H1 (cell line): ENCODE measurements around the gene SPG7. TPM values are rescaled to one million over a fixed set of nuclear protein-coding genes. Genes with fewer than 3 reads are reported as not detected.
"Not testable (repeated sequence)": the region's sequence is repeated elsewhere in the genome, so short reads cannot be mapped to it uniquely, and the experiment has no call there.

ENCODE experiments used
- CTCF ChIA-PET: fragments of 300-600 bp; sonication (Branson Sonifier 250); formaldehyde crosslinking; loops from one replicate; lab custom pipeline; 2021; ENCODE audit not compliant: partially characterized antibody; lab: Charles Lee
- POLR2A ChIA-PET: fragments of 300-600 bp; sonication (Branson Sonifier 250); formaldehyde crosslinking; loops from one replicate; lab custom pipeline; 2021; ENCODE audit warnings: inconsistent platforms; ENCODE audit not compliant: partially characterized antibody; lab: Charles Lee
- DNase-seq, 2 experiments: peaks; one replicate each; pipeline versions ENCODE4 v3.0.0 to v3.0.0-alpha.2; 2010 to 2022; ENCODE audit warnings: low spot score in 2 of 2, low read depth in 1 of 2, mixed read lengths in 1 of 2
- FAIRE-seq: peaks from 2 replicates; lab custom pipeline; 2011; peaks lifted over from hg19 to GRCh38; lab: Jason Lieb, UNC
- H2AFZ ChIP-seq: 2 replicates; pipeline ENCODE4 v1.8.1; 2012; ENCODE audit warnings: low read length, inconsistent platforms
- H2AK5ac ChIP-seq: 2 replicates; pipeline ENCODE4 v1.6.1; 2013; ENCODE audit warnings: low read depth, low read length
- H2BK120ac ChIP-seq: replicated peaks from 2 replicates; pipeline ENCODE3; 2013; ENCODE audit warnings: low read depth, low read length, inconsistent platforms
- H2BK12ac ChIP-seq: 2 replicates; pipeline ENCODE4 v1.6.1; 2013; ENCODE audit warnings: low read depth, low read length
- H2BK15ac ChIP-seq: 2 replicates; pipeline ENCODE4 v1.6.1; 2013; ENCODE audit warnings: low read length
- H2BK20ac ChIP-seq: 2 replicates; pipeline ENCODE4 v1.6.1; 2013; ENCODE audit warnings: low read length
- H2BK5ac ChIP-seq: 2 replicates; pipeline ENCODE4 v1.6.1; 2013; ENCODE audit warnings: low read depth, low read length
- H3K14ac ChIP-seq: 2 replicates; pipeline ENCODE4 v1.6.1; 2013; ENCODE audit warnings: inconsistent platforms; ENCODE audit not compliant: insufficient read length
- H3K18ac ChIP-seq: 2 replicates; pipeline ENCODE4 v1.6.1; 2013; ENCODE audit warnings: low read length; ENCODE audit errors: extremely low read depth
- H3K23ac ChIP-seq: 2 replicates; pipeline ENCODE4 v1.6.1; 2013; ENCODE audit warnings: inconsistent platforms; ENCODE audit not compliant: insufficient read length
- H3K23me2 ChIP-seq: 2 replicates; pipeline ENCODE4 v1.6.1; 2013; ENCODE audit warnings: low read depth, low read length
- H3K27ac ChIP-seq: 2 replicates; pipeline ENCODE4 v1.6.1; 2011; ENCODE audit warnings: low read depth, low read length, inconsistent platforms
- H3K27me3 ChIP-seq, 4 experiments: replicated peaks in 1 of 4; 1 replicate in 1 of 4; 2 replicates in 3 of 4; pipeline versions ENCODE4 v1.6.1 to v1.8.1; 2011 to 2013; ENCODE audit warnings: low read length in 3 of 4, mild to moderate bottlenecking in 3 of 4, inconsistent platforms in 2 of 4, mixed read lengths in 2 of 4, moderate library complexity in 1 of 4; ENCODE audit not compliant: control insufficient read depth in 3 of 4, insufficient read depth in 3 of 4; ENCODE audit errors: extremely low read depth in 1 of 4
- H3K36me3 ChIP-seq, 4 experiments: 2 replicates each; pipeline versions ENCODE4 v1.6.1 to v1.8.1; 2011 to 2013; ENCODE audit warnings: mild to moderate bottlenecking in 4 of 4, low read length in 3 of 4, moderate library complexity in 2 of 4, control low read depth in 1 of 4, inconsistent platforms in 1 of 4; ENCODE audit not compliant: insufficient read depth in 4 of 4, control insufficient read depth in 2 of 4
- H3K4ac ChIP-seq: replicated peaks from 2 replicates; pipeline ENCODE3; 2013; ENCODE audit warnings: low read length, low read depth, mixed read lengths, inconsistent platforms; ENCODE audit not compliant: insufficient read length
- H3K4me1 ChIP-seq, 4 experiments: replicated peaks in 1 of 4; 1 replicate in 1 of 4; 2 replicates in 3 of 4; pipeline versions ENCODE4 v1.6.1 to v1.8.1; 2011 to 2013; ENCODE audit warnings: low read length in 3 of 4, inconsistent platforms in 2 of 4, mixed read lengths in 1 of 4; ENCODE audit not compliant: insufficient read depth in 4 of 4, control insufficient read depth in 3 of 4
- H3K4me2 ChIP-seq, 2 experiments: 2 replicates each; pipeline versions ENCODE4 v1.6.1 to v1.8.1; 2011 to 2013; ENCODE audit warnings: low read depth in 2 of 2, low read length in 2 of 2, control low read depth in 1 of 2, inconsistent platforms in 1 of 2, mild to moderate bottlenecking in 1 of 2; ENCODE audit not compliant: insufficient read depth in 1 of 2
- H3K4me3 ChIP-seq, 4 experiments: fragments of 200-600, 300-600 bp in 1 of 4; sonication (generic), shearing (Covaris generic), sonication (Bioruptor Twin) in 1 of 4; 2 replicates each; pipeline versions ENCODE4 v1.5.1 to v1.8.1; 2011 to 2016; ENCODE audit warnings: low read length in 4 of 4, low read depth in 3 of 4, control low read depth in 2 of 4, inconsistent platforms in 2 of 4, mild to moderate bottlenecking in 2 of 4, mixed read lengths in 1 of 4, moderate library complexity in 1 of 4; ENCODE audit not compliant: insufficient read depth in 2 of 4; ENCODE audit errors: extremely low read depth in 1 of 4
- H3K56ac ChIP-seq: replicated peaks from 2 replicates; pipeline ENCODE3; 2013; ENCODE audit warnings: low read depth, mild to moderate bottlenecking, mixed read lengths, low read length, inconsistent platforms; ENCODE audit not compliant: insufficient read length
- H3K79me1 ChIP-seq: 2 replicates; pipeline ENCODE4 v1.6.1; 2013; ENCODE audit warnings: low read depth, low read length, control low read depth
- H3K79me2 ChIP-seq, 2 experiments: 2 replicates each; pipeline versions ENCODE4 v1.6.1 to v1.8.1; 2012 to 2013; ENCODE audit warnings: low read length in 2 of 2, mild to moderate bottlenecking in 2 of 2, inconsistent platforms in 1 of 2; ENCODE audit not compliant: insufficient read depth in 2 of 2, control insufficient read depth in 1 of 2
- H3K9ac ChIP-seq, 4 experiments: replicated peaks in 1 of 4; 1 replicate in 1 of 4; 2 replicates in 3 of 4; pipeline versions ENCODE4 v1.6.1 to v1.8.1; 2011 to 2013; ENCODE audit warnings: low read depth in 3 of 4, low read length in 3 of 4, control low read depth in 2 of 4, mild to moderate bottlenecking in 2 of 4, moderate library complexity in 2 of 4, inconsistent platforms in 1 of 4; ENCODE audit errors: extremely low read depth in 1 of 4
- H3K9me3 ChIP-seq, 2 experiments: 2 replicates each; pipeline versions ENCODE4 v1.6.1 to v1.8.1; 2012 to 2013; ENCODE audit warnings: mild to moderate bottlenecking in 2 of 2, moderate library complexity in 2 of 2, control low read depth in 1 of 2, inconsistent platforms in 1 of 2, low read depth in 1 of 2, low read length in 1 of 2, mixed read lengths in 1 of 2; ENCODE audit not compliant: insufficient read depth in 2 of 2
- H4K20me1 ChIP-seq, 2 experiments: replicated peaks in 1 of 2; 2 replicates each; pipeline versions ENCODE3 to v1.8.1; 2011 to 2013; ENCODE audit warnings: inconsistent platforms in 2 of 2, low read length in 2 of 2, mild to moderate bottlenecking in 1 of 2; ENCODE audit not compliant: insufficient read depth in 2 of 2, control insufficient read depth in 1 of 2
- H4K5ac ChIP-seq: 2 replicates; pipeline ENCODE4 v1.6.1; 2013; ENCODE audit warnings: low read length, low read depth, mixed read lengths, inconsistent platforms; ENCODE audit not compliant: insufficient read length
- H4K8ac ChIP-seq: 2 replicates; pipeline ENCODE4 v1.8.0; 2013; ENCODE audit warnings: mild to moderate bottlenecking, moderate library complexity, low read length, inconsistent platforms; ENCODE audit not compliant: insufficient read depth; ENCODE audit errors: extremely low read depth
- H4K91ac ChIP-seq: replicated peaks from 2 replicates; pipeline ENCODE3; 2013; ENCODE audit warnings: low read length, mixed read lengths, inconsistent platforms; ENCODE audit not compliant: insufficient read length
- WGBS, 2 experiments: shearing (Covaris generic) in 1 of 2; methylation state at CpG; one replicate each; pipeline versions ENCODE4 v1.1.6 to v1.1.7; 2013 to 2015; ENCODE audit warnings: low lambda C conversion rate in 2 of 2, mixed read lengths in 2 of 2, inconsistent platforms in 1 of 2, low coverage in 1 of 2, missing lambda C conversion rate in 1 of 2; ENCODE audit not compliant: insufficient replicate concordance in 2 of 2, insufficient coverage in 1 of 2, insufficient read length in 1 of 2; ENCODE audit errors: extremely low coverage in 1 of 2, missing lambda C conversion rate in 1 of 2; 5-methylcytosine and 5-hydroxymethylcytosine counted together
- polyA plus RNA-seq, 7 experiments: library from polyadenylated mRNA; depleted of rRNA in 3 of 7; stranded (reverse) in 5 of 7; unstranded in 2 of 7; fragments of >200 nt in 5 of 7; fragments of 200-250 nt in 2 of 7; gene quantifications; 1 replicate in 5 of 7; 2 replicates in 1 of 7; 4 replicates in 1 of 7; pipeline versions ENCODE4 v1.2.1 to v1.2.3, GENCODE V29; 2011 to 2013; ENCODE audit warnings: missing spikeins in 2 of 7, mixed read lengths in 2 of 7
- total RNA-seq: library from RNA; stranded (reverse); fragmentation: NEBNext Ultra II Directional; extraction: Animal tissue kit (Norgen Biotek cat#: 25700); gene quantifications from 2 replicates; pipeline ENCODE4 v1.2.1, GENCODE V29; 2021

Gene SPG7
- total and polyA plus RNA-seq, 2 of the 8 experiments (the other 6 are each of a cell fraction or from before 2014, with no cell fraction given): 72.1 to 113 TPM

- H2BK20ac ChIP-seq, H4K5ac ChIP-seq, H3K4me2 ChIP-seq, DNase-seq, H3K27ac ChIP-seq, H2AFZ ChIP-seq, H2AK5ac ChIP-seq, H4K91ac ChIP-seq, H3K18ac ChIP-seq, H3K56ac ChIP-seq, H3K27me3 ChIP-seq, H3K4ac ChIP-seq, H3K23me2 ChIP-seq, H3K23ac ChIP-seq, H2BK12ac ChIP-seq, H3K79me1 ChIP-seq, H3K4me3 ChIP-seq, H2BK5ac ChIP-seq, FAIRE-seq, H4K8ac ChIP-seq, H3K36me3 ChIP-seq, H3K9ac ChIP-seq, H3K14ac ChIP-seq, H2BK15ac ChIP-seq, H3K9me3 ChIP-seq, H2BK120ac ChIP-seq, CTCF ChIA-PET: not testable (repeated sequence)
- peaks cover 4 to 13% (median 6%) of the 10 kb centered on the region in 4 experiments; a peak in 5 of 7 replicates for H3K4me1 ChIP-seq
- 100% methylated on average over 5 of the region's 5 CpGs; no CpG with 5 or more reads in 1 of the 2 experiments for WGBS, 2 experiments
- H4K20me1 ChIP-seq: peaks cover 26 to 27% of the 10 kb centered on the region in 2 experiments
- POLR2A ChIA-PET: interaction anchor here (0.7 kb wide), 1 partner anchor 46 kb away, joined by 3 read pairs; no protein-coding TSS in a partner anchor
- peaks cover 46 to 85% of the 10 kb centered on the region in 2 experiments for H3K79me2 ChIP-seq
Observed at GRCh38 chr16:89463312-89463711, 44.9 kb upstream of the SPG7 start.
